Mammary epithelial cell (primary cell): ENCODE measurements around the gene PPT1.

Experiments used
- CTCF ChIP-seq, 2 donors: IDR thresholded peaks in 1 of 2; conservative IDR thresholded peaks in 1 of 2; 2 replicates each; pipeline ENCODE4 v1.5.1; 2011 to 2012; ENCODE audit warnings: inconsistent platforms in 2 of 2, low read length in 2 of 2, mild to moderate bottlenecking in 2 of 2, control low read depth in 1 of 2, low read depth in 1 of 2; ENCODE audit not compliant: insufficient read depth in 1 of 2; ENCODE audit errors: extremely low read depth in 1 of 2
- EZH2 ChIP-seq: IDR thresholded peaks from 2 replicates; pipeline ENCODE4 v1.6.1; 2012; ENCODE audit warnings: low read length, inconsistent platforms, borderline replicate concordance

- TF ChIP-seq CTCF (conservative IDR thresholded peaks at IDR 0.05 in 1 of 2, IDR thresholded peaks at IDR 0.05 in 1 of 2; ENCODE audit: extremely low read depth in 1 of 2, insufficient read depth in 1 of 2, low read depth in 1 of 2, low read length in 2 of 2) (no peak), EZH2 (no peak)
These were observed 45.0 kb upstream of the PPT1 start for GRCh38 chr1:40141878-40142535.
